Measurements from ENCODE around the gene UBE2E2.

The UBE2E2 gene

DNA sequence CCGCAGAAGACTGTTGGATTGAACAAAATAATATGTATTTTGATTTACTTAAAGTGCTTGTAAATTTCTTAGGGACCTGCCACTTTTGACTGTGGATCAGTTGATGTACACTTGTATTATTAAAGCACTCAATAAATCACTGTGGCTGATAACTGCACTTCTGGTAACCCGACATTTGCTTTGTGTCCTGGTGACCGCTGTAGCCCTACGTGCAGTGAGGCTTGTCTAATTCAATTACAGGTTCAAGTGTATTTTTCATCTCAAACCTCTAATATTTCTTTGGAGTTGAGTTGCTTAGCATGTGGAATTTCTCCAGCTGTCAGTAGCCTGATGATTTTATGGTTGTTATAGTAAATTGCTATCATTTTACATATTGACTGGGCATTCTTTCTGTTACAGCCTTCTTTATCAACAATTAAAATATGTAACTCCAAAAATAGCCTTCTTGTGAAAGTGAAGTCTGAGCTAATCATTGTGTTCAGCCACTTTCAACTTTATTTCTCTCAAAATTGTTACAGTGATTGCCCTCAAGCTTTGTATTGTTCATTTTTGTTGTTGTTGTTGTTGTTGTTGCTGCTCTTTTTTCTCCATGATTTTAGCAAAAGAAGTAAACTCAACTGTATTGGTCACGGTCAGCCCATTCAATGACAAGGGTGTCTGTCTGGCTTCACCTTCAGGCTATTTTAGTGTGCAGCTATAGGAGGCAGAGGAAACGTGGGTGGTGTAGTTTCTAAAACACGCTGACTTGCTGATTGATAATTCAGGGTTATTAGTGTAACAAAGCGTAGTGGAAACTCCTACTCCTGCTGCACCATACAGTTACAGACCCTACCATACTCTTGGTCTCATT lies 387.5 kb downstream of the UBE2E2 start:
- no peak overlapping the region for H3K9ac ChIP-seq (ENCODE audit: low read depth, low read length)
- H3K4me3 ChIP-seq (ENCODE audit: low read length): no peak overlapping the region
- no peaks in the 10 kb centered on the region for H3K27me3 ChIP-seq (ENCODE audit: insufficient read depth, low read length)
- 0 out of 2 replicates have a peak, but pooled peaks cover 3% of the 10 kb centered on the region for H3K4me1 ChIP-seq (ENCODE audit: insufficient read depth, low read length)
- H3K9me3 ChIP-seq (ENCODE audit: insufficient read depth, low read depth, low read length): no peaks in the 10 kb centered on the region
- no peak overlapping the region for H3K27ac ChIP-seq (ENCODE audit: low read length)
- no peaks in the 10 kb centered on the region for H3K36me3 ChIP-seq (ENCODE audit: insufficient read depth, low read depth, low read length)

DNA sequence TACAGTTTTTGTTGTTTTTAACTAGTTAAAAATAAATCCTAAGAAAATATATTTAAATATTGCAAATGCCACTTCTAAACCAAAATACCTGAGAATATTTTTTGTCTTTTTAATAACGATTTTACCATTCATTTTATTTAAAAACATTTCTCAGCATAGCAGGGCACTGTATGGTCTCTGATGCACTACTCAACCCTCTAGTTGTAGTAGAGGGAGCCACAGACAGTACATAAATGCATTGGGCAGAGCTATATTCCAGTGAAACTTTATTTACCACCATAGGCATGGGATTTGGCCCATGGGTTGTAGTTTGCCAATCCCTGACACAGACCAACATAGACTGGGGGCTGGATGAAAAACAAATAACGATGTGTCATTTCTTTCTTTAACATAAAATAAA lies 388.2 kb downstream of the UBE2E2 start:
- Histone ChIP-seq H3K9ac (ENCODE audit: low read depth, low read length) (no peak overlapping the region), H3K27ac (ENCODE audit: low read length) (no peak overlapping the region), H3K4me1 (ENCODE audit: insufficient read depth, low read length) (0 out of 2 replicates have a peak, but pooled peaks cover 3% of the 10 kb centered on the region), H3K4me3 (ENCODE audit: low read length) (no peak overlapping the region), H3K9me3 (ENCODE audit: insufficient read depth, low read depth, low read length) (peaks cover 2% of the 10 kb centered on the region; the same call in 1 of the 2 replicates), H3K27me3 (ENCODE audit: insufficient read depth, low read length) (no peaks in the 10 kb centered on the region), H3K36me3 (ENCODE audit: insufficient read depth, low read depth, low read length) (no peaks in the 10 kb centered on the region)

DNA sequence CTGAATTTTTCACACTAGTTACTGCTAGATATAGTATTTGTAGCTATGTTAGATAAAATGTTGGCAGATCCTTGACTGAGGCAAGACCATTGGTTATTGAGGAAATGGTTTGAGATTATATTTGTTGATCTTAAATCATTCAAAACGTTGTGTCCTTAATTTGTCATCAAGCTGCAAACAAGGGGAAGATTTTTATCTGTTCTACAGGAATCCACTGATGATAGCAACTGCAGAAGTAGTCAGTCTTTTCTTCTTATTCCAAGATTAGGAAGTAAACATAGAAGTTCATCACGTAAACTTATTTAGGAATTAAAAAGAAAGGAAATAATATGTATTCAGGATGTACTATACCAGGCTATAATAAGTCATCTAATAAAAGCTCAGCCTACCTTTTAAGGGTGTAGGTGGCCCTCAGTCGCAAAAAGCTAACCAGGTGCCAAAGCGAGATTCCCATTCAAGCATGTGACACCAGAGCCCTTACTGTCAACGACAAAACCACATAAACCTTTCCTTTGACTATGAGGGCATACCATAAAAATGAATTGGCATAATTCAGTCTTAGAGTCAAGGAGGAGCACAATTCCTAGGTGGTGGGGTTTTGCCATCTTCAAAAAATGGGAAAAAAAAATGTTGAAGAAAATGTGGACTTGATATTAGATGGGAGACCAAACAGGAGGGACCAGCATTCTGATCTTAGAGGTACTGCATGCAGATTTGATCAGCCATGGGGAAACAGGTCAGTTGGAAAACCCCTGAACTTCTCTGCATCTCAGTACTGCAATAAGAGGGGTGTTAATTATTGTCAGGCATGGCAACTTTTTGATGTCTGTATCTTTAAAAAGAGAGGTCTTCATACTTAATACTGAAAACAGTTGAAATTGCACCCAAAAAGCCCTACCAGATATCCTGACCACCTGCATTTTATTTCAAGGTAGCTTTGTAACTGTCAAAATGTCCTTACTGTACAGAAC lies 390.1 kb downstream of the UBE2E2 start:
- H3K9ac ChIP-seq (ENCODE audit: low read depth, low read length): no peak overlapping the region

DNA sequence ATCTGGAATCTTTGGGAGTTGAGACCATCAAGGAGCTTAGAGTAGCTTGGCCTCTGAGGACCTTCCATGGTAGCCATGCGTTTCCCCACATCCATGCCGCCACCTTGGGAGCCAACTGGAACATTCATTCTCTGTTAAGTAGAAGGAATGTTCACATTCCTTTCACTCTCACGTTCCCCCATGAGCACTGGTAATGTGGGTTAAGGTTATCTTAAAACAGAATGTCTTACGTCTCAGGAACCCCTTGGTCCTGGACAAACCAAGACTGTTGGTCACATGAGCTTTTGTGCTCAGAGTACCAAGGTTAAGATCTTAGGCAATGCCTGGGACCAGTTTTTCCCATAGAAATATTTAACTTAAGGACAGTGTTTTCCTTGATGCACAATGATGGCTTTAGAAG lies 390.9 kb downstream of the UBE2E2 start:
- H3K27ac ChIP-seq (ENCODE audit: low read length): no peak overlapping the region
- no peaks in the 10 kb centered on the region for H3K27me3 ChIP-seq (ENCODE audit: insufficient read depth, low read length)

More for the DNA sequence above, 390.1 kb downstream of the UBE2E2 start:
- Histone ChIP-seq H3K4me1 (ENCODE audit: insufficient read depth, low read length) (0 out of 2 replicates have a peak, but pooled peaks cover 3% of the 10 kb centered on the region), H3K4me3 (ENCODE audit: low read length) (no peak overlapping the region), H3K27me3 (ENCODE audit: insufficient read depth, low read length) (no peaks in the 10 kb centered on the region), H3K36me3 (ENCODE audit: insufficient read depth, low read depth, low read length) (no peaks in the 10 kb centered on the region), H3K9me3 (ENCODE audit: insufficient read depth, low read depth, low read length) (peaks cover 6% of the 10 kb centered on the region; the same call in 1 of the 2 replicates), H3K27ac (ENCODE audit: low read length) (no peak overlapping the region)

GRCh38 chr3:23594894-23595670 lies 392.0 kb downstream of the UBE2E2 start:
- H3K9me3 ChIP-seq (ENCODE audit: insufficient read depth, low read depth, low read length): peaks cover 6% of the 10 kb centered on the region; the same call in 1 of the 2 replicates
- no peak overlapping the region for H3K9ac ChIP-seq (ENCODE audit: low read depth, low read length)
- H3K4me3 ChIP-seq (ENCODE audit: low read length): no peak overlapping the region
- H3K27me3 ChIP-seq (ENCODE audit: insufficient read depth, low read length): no peaks in the 10 kb centered on the region
- 0 out of 2 replicates have a peak, but pooled peaks cover 3% of the 10 kb centered on the region for H3K4me1 ChIP-seq (ENCODE audit: insufficient read depth, low read length)
- H3K36me3 ChIP-seq (ENCODE audit: insufficient read depth, low read depth, low read length): no peaks in the 10 kb centered on the region
- no peak overlapping the region for H3K27ac ChIP-seq (ENCODE audit: low read length)

More for the DNA sequence above, 390.9 kb downstream of the UBE2E2 start:
- no peaks in the 10 kb centered on the region for H3K36me3 ChIP-seq (ENCODE audit: insufficient read depth, low read depth, low read length)
- 0 out of 2 replicates have a peak, but pooled peaks cover 3% of the 10 kb centered on the region for H3K4me1 ChIP-seq (ENCODE audit: insufficient read depth, low read length)
- no peak overlapping the region for H3K4me3 ChIP-seq (ENCODE audit: low read length)
- H3K9me3 ChIP-seq (ENCODE audit: insufficient read depth, low read depth, low read length): peaks cover 6% of the 10 kb centered on the region; the same call in 1 of the 2 replicates
- no peak overlapping the region for H3K9ac ChIP-seq (ENCODE audit: low read depth, low read length)

DNA sequence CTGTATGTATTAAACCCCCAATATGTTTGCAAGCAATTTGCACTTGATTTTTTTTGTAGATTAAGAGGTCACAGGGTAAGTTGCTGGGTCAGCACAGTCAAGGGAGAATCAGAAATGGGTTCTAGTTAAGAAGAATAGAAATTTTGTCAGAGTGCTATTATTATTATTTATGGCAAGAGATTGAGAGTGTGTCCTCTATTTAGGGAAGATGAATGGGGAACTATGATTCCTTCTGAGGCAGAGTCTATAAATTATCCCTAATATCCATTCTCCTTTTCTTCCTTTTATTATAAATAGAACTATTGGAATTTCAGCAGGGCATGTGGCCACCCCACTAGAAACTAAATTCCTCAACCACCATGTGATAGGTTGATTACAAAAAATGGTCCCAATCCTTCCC lies 392.7 kb downstream of the UBE2E2 start:
- Histone ChIP-seq H3K4me1 (ENCODE audit: insufficient read depth, low read length) (0 out of 2 replicates have a peak, but pooled peaks cover 6% of the 10 kb centered on the region), H3K36me3 (ENCODE audit: insufficient read depth, low read depth, low read length) (no peaks in the 10 kb centered on the region), H3K9ac (ENCODE audit: low read depth, low read length) (no peak overlapping the region), H3K9me3 (ENCODE audit: insufficient read depth, low read depth, low read length) (peaks cover 6% of the 10 kb centered on the region; the same call in 1 of the 2 replicates), H3K27me3 (ENCODE audit: insufficient read depth, low read length) (no peaks in the 10 kb centered on the region), H3K4me3 (ENCODE audit: low read length) (no peak overlapping the region), H3K27ac (ENCODE audit: low read length) (no peak overlapping the region)

DNA sequence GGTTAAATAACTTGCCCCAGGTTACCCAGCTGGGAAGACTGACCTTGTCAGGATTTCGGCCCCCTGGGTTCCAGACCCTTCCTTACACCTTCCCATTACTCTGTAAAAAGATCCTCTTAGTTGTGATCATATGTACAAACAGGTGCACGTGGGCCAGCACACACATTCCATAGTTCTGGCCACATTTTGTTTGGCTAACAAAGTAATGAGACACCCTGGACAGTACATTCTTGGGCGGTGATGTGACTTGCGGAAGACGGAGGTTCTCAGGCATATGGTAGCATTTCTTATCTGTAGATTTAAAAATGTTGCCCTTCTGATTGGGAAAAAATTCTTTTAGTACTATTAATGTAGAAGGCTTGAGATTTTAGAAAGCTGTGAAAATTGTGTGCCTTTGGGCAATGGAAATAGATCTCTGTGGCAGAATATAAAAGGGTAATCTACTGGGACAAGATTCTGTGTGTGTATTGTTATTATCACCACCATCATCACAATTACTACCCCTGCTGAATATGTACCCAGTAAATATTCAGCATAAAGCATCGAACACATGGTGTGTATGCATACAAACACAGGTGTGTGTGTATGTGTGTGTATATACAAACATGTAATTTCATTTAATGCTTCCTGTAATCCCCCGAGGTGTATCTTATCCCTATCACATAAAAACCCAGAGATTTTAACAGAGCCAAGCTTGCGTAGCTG lies 397.2 kb downstream of the UBE2E2 start:
- no peaks in the 10 kb centered on the region for H3K36me3 ChIP-seq (ENCODE audit: insufficient read depth, low read depth, low read length)
- no peaks in the 10 kb centered on the region for H3K27me3 ChIP-seq (ENCODE audit: insufficient read depth, low read length)
- no peak overlapping the region for H3K27ac ChIP-seq (ENCODE audit: low read length)
- peaks cover 6% of the 10 kb centered on the region; the same call in 1 of the 2 replicates for H3K9me3 ChIP-seq (ENCODE audit: insufficient read depth, low read depth, low read length)
- peaks cover 13% of the 10 kb centered on the region for H3K4me1 ChIP-seq (ENCODE audit: insufficient read depth, low read length)
- H3K4me3 ChIP-seq (ENCODE audit: low read length): no peak overlapping the region
- H3K9ac ChIP-seq (ENCODE audit: low read depth, low read length): no peak overlapping the region

DNA sequence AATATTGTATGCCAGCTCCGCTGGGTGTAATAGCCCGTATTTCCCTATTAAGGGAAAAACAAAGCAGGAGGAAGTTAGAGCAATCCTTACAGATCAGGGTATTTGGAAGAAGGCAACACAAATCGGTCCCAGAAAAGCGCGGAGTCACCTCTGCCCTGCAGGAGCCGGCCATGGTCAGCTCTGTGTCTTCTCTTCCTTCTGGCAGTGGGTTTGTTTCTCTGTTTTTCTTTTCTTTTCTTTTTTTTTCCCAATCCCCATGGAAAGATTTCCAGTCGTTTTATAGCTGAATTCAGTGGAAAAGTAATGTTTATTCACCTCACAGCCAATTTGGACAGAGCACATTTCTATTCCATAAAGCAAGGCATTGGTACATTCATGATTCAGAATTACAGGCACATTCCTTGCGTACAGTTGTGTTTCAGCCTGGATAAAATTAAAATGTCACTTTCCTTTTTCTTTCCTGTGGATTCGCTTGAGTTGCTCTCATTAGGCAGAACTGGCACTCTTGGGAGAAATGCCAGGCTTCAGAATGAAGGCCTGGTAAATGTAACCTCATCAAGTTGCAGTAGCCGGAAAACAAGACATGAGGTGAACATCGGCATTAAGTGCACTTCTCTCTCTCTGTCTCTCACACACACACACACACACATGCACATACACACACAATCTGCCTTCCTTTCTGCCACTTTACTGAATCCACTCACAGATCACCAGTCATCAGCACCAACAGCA lies 398.1 kb downstream of the UBE2E2 start:
- H3K4me1 ChIP-seq (ENCODE audit: insufficient read depth, low read length): peaks cover 19% of the 10 kb centered on the region
- H3K36me3 ChIP-seq (ENCODE audit: insufficient read depth, low read depth, low read length): no peaks in the 10 kb centered on the region
- H3K9me3 ChIP-seq (ENCODE audit: insufficient read depth, low read depth, low read length): peaks cover 6% of the 10 kb centered on the region; the same call in 1 of the 2 replicates
- no peak overlapping the region for H3K27ac ChIP-seq (ENCODE audit: low read length)
- H3K27me3 ChIP-seq (ENCODE audit: insufficient read depth, low read length): no peaks in the 10 kb centered on the region
- no peak overlapping the region for H3K9ac ChIP-seq (ENCODE audit: low read depth, low read length)
- no peak overlapping the region for H3K4me3 ChIP-seq (ENCODE audit: low read length)

GRCh38 chr3:23602971-23603370 lies 399.8 kb downstream of the UBE2E2 start:
- H3K27ac ChIP-seq (ENCODE audit: low read length): no peak overlapping the region
- H3K4me1 ChIP-seq (ENCODE audit: insufficient read depth, low read length): peaks cover 19% of the 10 kb centered on the region
- H3K9me3 ChIP-seq (ENCODE audit: insufficient read depth, low read depth, low read length): no peaks in the 10 kb centered on the region; the same call in 1 of the 2 replicates
- H3K36me3 ChIP-seq (ENCODE audit: insufficient read depth, low read depth, low read length): no peaks in the 10 kb centered on the region
- H3K27me3 ChIP-seq (ENCODE audit: insufficient read depth, low read length): no peaks in the 10 kb centered on the region
- H3K4me3 ChIP-seq (ENCODE audit: low read length): no peak overlapping the region
- H3K9ac ChIP-seq (ENCODE audit: low read depth, low read length): no peak overlapping the region

Measured in iPS-20b (cell line).